ENCODE measurements around the gene ERI3.

The ERI3 gene

DNA sequence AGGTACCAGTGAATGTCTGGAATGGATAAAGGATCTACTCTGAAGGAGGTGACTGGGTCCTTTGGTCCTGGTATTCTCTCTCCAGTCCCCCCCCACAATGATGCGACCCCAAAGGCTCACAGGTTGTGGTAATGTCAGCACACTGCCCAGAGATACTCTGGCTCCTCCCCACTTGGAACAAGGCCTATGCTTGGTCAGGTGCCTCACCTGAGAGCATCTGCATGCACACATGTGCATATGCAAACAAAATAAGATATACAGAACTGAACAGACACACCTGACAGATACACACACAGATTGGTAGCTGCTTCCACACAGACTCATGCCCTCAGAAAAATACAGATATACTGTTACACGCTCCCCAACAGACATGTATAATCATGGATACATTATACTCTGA, 108.3 kb downstream of the ERI3 start:
- TF ChIP-seq, protein P1, sequence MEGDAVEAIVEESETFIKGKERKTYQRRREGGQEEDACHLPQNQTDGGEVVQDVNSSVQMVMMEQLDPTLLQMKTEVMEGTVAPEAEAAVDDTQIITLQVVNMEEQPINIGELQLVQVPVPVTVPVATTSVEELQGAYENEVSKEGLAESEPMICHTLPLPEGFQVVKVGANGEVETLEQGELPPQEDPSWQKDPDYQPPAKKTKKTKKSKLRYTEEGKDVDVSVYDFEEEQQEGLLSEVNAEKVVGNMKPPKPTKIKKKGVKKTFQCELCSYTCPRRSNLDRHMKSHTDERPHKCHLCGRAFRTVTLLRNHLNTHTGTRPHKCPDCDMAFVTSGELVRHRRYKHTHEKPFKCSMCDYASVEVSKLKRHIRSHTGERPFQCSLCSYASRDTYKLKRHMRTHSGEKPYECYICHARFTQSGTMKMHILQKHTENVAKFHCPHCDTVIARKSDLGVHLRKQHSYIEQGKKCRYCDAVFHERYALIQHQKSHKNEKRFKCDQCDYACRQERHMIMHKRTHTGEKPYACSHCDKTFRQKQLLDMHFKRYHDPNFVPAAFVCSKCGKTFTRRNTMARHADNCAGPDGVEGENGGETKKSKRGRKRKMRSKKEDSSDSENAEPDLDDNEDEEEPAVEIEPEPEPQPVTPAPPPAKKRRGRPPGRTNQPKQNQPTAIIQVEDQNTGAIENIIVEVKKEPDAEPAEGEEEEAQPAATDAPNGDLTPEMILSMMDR (IDR thresholded peaks at IDR 0.05; ENCODE audit: insufficient read depth, low read length): no peak
- TF ChIP-seq SPI1 (IDR thresholded peaks at IDR 0.05; ENCODE audit: borderline replicate concordance, low read depth): no peak
- TF ChIP-seq, protein P2, sequence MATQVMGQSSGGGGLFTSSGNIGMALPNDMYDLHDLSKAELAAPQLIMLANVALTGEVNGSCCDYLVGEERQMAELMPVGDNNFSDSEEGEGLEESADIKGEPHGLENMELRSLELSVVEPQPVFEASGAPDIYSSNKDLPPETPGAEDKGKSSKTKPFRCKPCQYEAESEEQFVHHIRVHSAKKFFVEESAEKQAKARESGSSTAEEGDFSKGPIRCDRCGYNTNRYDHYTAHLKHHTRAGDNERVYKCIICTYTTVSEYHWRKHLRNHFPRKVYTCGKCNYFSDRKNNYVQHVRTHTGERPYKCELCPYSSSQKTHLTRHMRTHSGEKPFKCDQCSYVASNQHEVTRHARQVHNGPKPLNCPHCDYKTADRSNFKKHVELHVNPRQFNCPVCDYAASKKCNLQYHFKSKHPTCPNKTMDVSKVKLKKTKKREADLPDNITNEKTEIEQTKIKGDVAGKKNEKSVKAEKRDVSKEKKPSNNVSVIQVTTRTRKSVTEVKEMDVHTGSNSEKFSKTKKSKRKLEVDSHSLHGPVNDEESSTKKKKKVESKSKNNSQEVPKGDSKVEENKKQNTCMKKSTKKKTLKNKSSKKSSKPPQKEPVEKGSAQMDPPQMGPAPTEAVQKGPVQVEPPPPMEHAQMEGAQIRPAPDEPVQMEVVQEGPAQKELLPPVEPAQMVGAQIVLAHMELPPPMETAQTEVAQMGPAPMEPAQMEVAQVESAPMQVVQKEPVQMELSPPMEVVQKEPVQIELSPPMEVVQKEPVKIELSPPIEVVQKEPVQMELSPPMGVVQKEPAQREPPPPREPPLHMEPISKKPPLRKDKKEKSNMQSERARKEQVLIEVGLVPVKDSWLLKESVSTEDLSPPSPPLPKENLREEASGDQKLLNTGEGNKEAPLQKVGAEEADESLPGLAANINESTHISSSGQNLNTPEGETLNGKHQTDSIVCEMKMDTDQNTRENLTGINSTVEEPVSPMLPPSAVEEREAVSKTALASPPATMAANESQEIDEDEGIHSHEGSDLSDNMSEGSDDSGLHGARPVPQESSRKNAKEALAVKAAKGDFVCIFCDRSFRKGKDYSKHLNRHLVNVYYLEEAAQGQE (IDR thresholded peaks at IDR 0.05; ENCODE audit: insufficient replicate concordance, low read depth): no peak
- no peak for TF ChIP-seq POLR2AphosphoS5 (IDR thresholded peaks at IDR 0.05; ENCODE audit: low read depth)
- no peak for TF ChIP-seq GABPA (IDR thresholded peaks at IDR 0.05; ENCODE audit: low read depth)
- DNase-seq (ENCODE audit: low read depth in 1 of 2, low spot score in 1 of 2): no peak
- H3K27ac ChIP-seq (replicated peaks): no peak overlapping the region
- no peaks in the 10 kb centered on the region for H3K27me3 ChIP-seq (ENCODE audit: insufficient read depth, poor library complexity, severe bottlenecking)
- no peak overlapping the region for H3K4me3 ChIP-seq (replicated peaks; ENCODE audit: insufficient read depth, low read length)

DNA sequence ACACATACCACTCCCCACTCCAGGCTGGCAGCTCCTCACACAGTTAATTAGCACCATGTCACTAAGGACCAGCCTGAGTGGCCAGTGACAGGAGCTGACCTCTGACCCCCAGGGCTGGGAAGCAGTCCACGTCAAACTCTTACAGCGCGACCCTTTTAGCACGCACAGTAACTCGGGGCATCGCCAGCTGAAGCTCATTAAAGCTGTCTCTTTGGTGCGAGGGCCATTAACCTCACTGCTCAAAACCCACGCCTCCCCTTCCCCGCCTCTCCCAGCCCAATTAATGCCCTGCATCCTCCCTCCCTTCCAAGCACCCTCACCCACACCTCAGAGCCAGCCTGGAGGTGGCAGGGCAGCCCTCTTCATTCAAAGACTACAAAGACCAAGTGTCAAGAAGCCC, 110.1 kb downstream of the ERI3 start:
- H3K27me3 ChIP-seq (ENCODE audit: insufficient read depth, poor library complexity, severe bottlenecking): no peaks in the 10 kb centered on the region
- TF ChIP-seq, protein P2 (IDR thresholded peaks at IDR 0.05; ENCODE audit: insufficient replicate concordance, low read depth): no peak
- TF ChIP-seq POLR2AphosphoS5 (IDR thresholded peaks at IDR 0.05; ENCODE audit: low read depth) (no peak), GABPA (IDR thresholded peaks at IDR 0.05; ENCODE audit: low read depth) (no peak), SPI1 (IDR thresholded peaks at IDR 0.05; ENCODE audit: borderline replicate concordance, low read depth) (no peak)
- TF ChIP-seq, protein P1 (IDR thresholded peaks at IDR 0.05; ENCODE audit: insufficient read depth, low read length): no peak
- no peak for DNase-seq (ENCODE audit: low read depth in 1 of 2, low spot score in 1 of 2)
- no peak overlapping the region for H3K27ac ChIP-seq (replicated peaks)
- H3K4me3 ChIP-seq (replicated peaks; ENCODE audit: insufficient read depth, low read length): no peak overlapping the region

DNA sequence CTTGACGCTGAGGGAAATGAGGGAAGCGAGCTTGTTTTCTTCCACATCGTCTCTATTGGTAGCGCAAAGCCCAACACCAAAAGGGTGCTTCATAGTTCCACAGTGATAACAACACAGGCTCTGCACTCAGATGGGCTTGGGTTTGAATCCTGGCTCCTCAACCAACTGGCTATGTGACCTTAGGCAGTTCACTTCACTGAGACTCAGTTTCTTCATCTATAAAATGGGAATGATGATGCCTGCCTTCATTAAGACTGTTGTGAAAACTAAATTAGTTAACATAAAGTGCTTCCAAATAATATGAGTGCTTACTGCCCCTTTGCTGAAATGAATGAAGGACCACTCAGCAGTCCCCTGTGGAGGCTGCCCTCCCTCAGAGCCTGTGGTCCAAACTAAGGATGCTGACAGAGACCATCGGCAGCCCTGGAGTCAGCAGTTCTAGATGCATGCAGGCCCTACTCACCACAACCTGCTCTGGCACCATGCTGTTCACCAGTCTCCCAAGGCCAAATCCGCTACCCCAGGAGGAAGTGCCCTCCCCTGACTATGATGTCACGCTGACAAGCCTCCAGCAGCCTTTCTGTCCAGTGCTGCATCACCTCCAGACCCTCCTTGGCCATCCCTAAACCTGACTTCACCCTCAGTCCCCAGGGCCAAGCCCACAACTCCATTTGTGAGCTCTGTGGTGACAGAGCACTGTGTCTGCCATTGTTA, 111.1 kb downstream of the ERI3 start:
- no peaks in the 10 kb centered on the region for H3K27me3 ChIP-seq (ENCODE audit: insufficient read depth, poor library complexity, severe bottlenecking)
- H3K4me3 ChIP-seq (replicated peaks; ENCODE audit: insufficient read depth, low read length): no peak overlapping the region
- no peak overlapping the region for H3K27ac ChIP-seq (replicated peaks)
- TF ChIP-seq, protein P1 (IDR thresholded peaks at IDR 0.05; ENCODE audit: insufficient read depth, low read length): no peak
- TF ChIP-seq SPI1 (IDR thresholded peaks at IDR 0.05; ENCODE audit: borderline replicate concordance, low read depth) (no peak), GABPA (IDR thresholded peaks at IDR 0.05; ENCODE audit: low read depth) (no peak), POLR2AphosphoS5 (IDR thresholded peaks at IDR 0.05; ENCODE audit: low read depth) (no peak)
- TF ChIP-seq, protein P2 (IDR thresholded peaks at IDR 0.05; ENCODE audit: insufficient replicate concordance, low read depth): no peak
- DNase-seq (ENCODE audit: low read depth in 1 of 2, low spot score in 1 of 2): no peak
